HCT116 (cell line): Measurements from ENCODE around the gene EHD4. TPM values are rescaled to one million over a fixed set of nuclear protein-coding genes. Genes with fewer than 3 reads are reported as not detected.

Experiments used
- ATAC-seq: fragments of 200-7000 bp; cut with Tn5 transposase; 2 replicates; pipeline ENCODE4 v1.9.1; 2020; ENCODE audit warnings: mild to moderate bottlenecking, moderate library complexity
- BruUV-seq: library from RNA; stranded (reverse); fragments of 400-500 nt; replicated peaks from 2 replicates; lab custom pipeline; 2021; lab: Mats Ljungman, UMichigan
- CTCF ChIA-PET: fragments of 300-600 bp; sonication (Branson Sonifier 250); formaldehyde crosslinking; loops from one replicate; lab custom pipeline; 2021; ENCODE audit warnings: antibody characterized with exemption; lab: Charles Lee
- POLR2A ChIA-PET: fragments of 300-600, 350-600 bp; sonication (Branson Sonifier 250); formaldehyde crosslinking; loops from one replicate; lab custom pipeline; 2021; ENCODE audit warnings: antibody characterized with exemption; lab: Charles Lee
- RAD21 ChIA-PET, 2 experiments: fragments of 300-600 bp; sonication (Branson Sonifier 250); formaldehyde crosslinking; loops; one replicate each; lab custom pipeline; 2023; ENCODE audit warnings: low total read pairs in 2 of 2; ENCODE audit not compliant: uncharacterized antibody in 2 of 2, unreplicated experiment in 2 of 2, low non-redundant PET in 1 of 2; lab: Charles Lee
- DNase-seq: peaks from one replicate; pipeline ENCODE4 v3.0.0-alpha.2; 2010; ENCODE audit warnings: low read depth, low spot score
- H2AFZ ChIP-seq: fragments of 200-600 bp; shearing (Covaris generic), sonication (generic); 2 replicates; pipeline ENCODE4 v1.6.1; 2017; ENCODE audit warnings: low read depth, mixed run types, mixed read lengths, antibody characterized with exemption, low read length; ENCODE audit not compliant: poor library complexity, severe bottlenecking
- H3K27ac ChIP-seq: 2 replicates; pipeline ENCODE4 v1.5.1; 2012; ENCODE audit warnings: low read depth, low read length
- H3K27me3 ChIP-seq: fragments of 200-600 bp; sonication (generic); 2 replicates; pipeline ENCODE4 v1.6.1; 2016; ENCODE audit warnings: mixed run types, low read length, mixed read lengths; ENCODE audit not compliant: insufficient read depth
- H3K36me3 ChIP-seq, 2 experiments: fragments of 200-500 bp in 1 of 2; fragments of 200-600 bp in 1 of 2; sonication (Bioruptor generic) in 1 of 2; sonication (generic) in 1 of 2; 2 replicates each; pipeline versions ENCODE4 v1.5.1 to v1.6.1; 2014 to 2016; ENCODE audit warnings: low read length in 2 of 2, inconsistent platforms in 1 of 2, mixed read lengths in 1 of 2, mixed run types in 1 of 2; ENCODE audit not compliant: insufficient read depth in 2 of 2, control insufficient read depth in 1 of 2
- H3K4me1 ChIP-seq, 2 experiments: fragments of 200-600 bp in 1 of 2; sonication (generic) in 1 of 2; 2 replicates each; pipeline versions ENCODE4 v1.5.1 to v1.6.1; 2012 to 2017; ENCODE audit warnings: low read length in 2 of 2, inconsistent platforms in 1 of 2, mild to moderate bottlenecking in 1 of 2, mixed read lengths in 1 of 2, mixed run types in 1 of 2, moderate library complexity in 1 of 2; ENCODE audit not compliant: insufficient read depth in 2 of 2, control insufficient read depth in 1 of 2
- H3K4me2 ChIP-seq: fragments of 200-600 bp; sonication (generic); 2 replicates; pipeline ENCODE4 v1.6.1; 2017; ENCODE audit warnings: mixed run types, low read length, mixed read lengths
- H3K4me3 ChIP-seq, 2 experiments: fragments of 200-600 bp in 1 of 2; sonication (generic) in 1 of 2; replicated peaks in 1 of 2; 2 replicates each; pipeline ENCODE4 v1.5.1; 2011 to 2016; ENCODE audit warnings: low read length in 2 of 2, control low read depth in 1 of 2, low read depth in 1 of 2, mild to moderate bottlenecking in 1 of 2, mixed read lengths in 1 of 2, mixed run types in 1 of 2
- H3K79me2 ChIP-seq: fragments of 200-600 bp; sonication (generic); 2 replicates; pipeline ENCODE4 v1.6.1; 2017; ENCODE audit warnings: mild to moderate bottlenecking, mixed run types, low read length, moderate library complexity, mixed read lengths; ENCODE audit not compliant: insufficient read depth
- H3K9ac ChIP-seq: fragments of 200-600 bp; sonication (generic); 2 replicates; pipeline ENCODE4 v1.6.1; 2016; ENCODE audit warnings: low read length, mixed read lengths
- H3K9me2 ChIP-seq: fragments of 200-600 bp; sonication (generic), shearing (Covaris generic); 2 replicates; pipeline ENCODE4 v1.6.1; 2017; ENCODE audit warnings: mixed run types, mild to moderate bottlenecking, moderate library complexity; ENCODE audit not compliant: insufficient read depth
- H3K9me3 ChIP-seq, 2 experiments: fragments of 200-500 bp in 1 of 2; fragments of 200-600 bp in 1 of 2; sonication (Bioruptor generic) in 1 of 2; sonication (generic) in 1 of 2; 2 replicates each; pipeline ENCODE4 v1.6.1; 2014 to 2017; ENCODE audit warnings: low read length in 2 of 2, mixed read lengths in 2 of 2, inconsistent platforms in 1 of 2, low read depth in 1 of 2, mild to moderate bottlenecking in 1 of 2, mixed run types in 1 of 2, moderate library complexity in 1 of 2; ENCODE audit not compliant: control insufficient read depth in 1 of 2, insufficient read depth in 1 of 2
- H4K20me1 ChIP-seq: fragments of 200-600 bp; sonication (generic), shearing (Covaris generic); 2 replicates; pipeline ENCODE4 v1.6.1; 2017; ENCODE audit warnings: mixed run types, mild to moderate bottlenecking, moderate library complexity; ENCODE audit not compliant: insufficient read depth
- EZH2 ChIP-seq: fragments of 200-600 bp; sonication (generic); IDR thresholded peaks from 2 replicates; pipeline ENCODE4 v1.6.1; 2017; ENCODE audit warnings: antibody characterized with exemption, mixed run types
- POLR2AphosphoS5 ChIP-seq: IDR thresholded peaks from 2 replicates; pipeline ENCODE4 v1.6.1; 2011; ENCODE audit warnings: mild to moderate bottlenecking, low read depth, low read length, moderate library complexity
- SIN3A ChIP-seq: IDR thresholded peaks from 2 replicates; pipeline ENCODE4 v1.6.1; 2012; ENCODE audit warnings: low read depth
- TCF7L2 ChIP-seq: IDR thresholded peaks from 2 replicates; pipeline ENCODE4 v1.7.0; 2011; ENCODE audit warnings: borderline replicate concordance, inconsistent platforms; ENCODE audit not compliant: insufficient read depth, insufficient read length; ENCODE audit errors: extremely low read depth
- YY1 ChIP-seq: IDR thresholded peaks from 2 replicates; pipeline ENCODE4 v1.6.1; 2011; ENCODE audit warnings: low read length, low read depth, moderate library complexity, mild to moderate bottlenecking; ENCODE audit not compliant: insufficient replicate concordance; ENCODE audit errors: extremely low read depth
- intact Hi-C: fragments of 100-400 bp; cut with micrococcal nuclease; formaldehyde crosslinking; loops from 2 replicates; pipeline ENCODE4 v1.10.0; 2022
- total RNA-seq: library from RNA; stranded (reverse); gene quantifications from one replicate; pipeline ENCODE4 v1.2.1, GENCODE V29; 2021; ENCODE audit not compliant: unreplicated experiment
- TF ChIP-seq, protein P1 (sequence below): IDR thresholded peaks from 2 replicates; pipeline ENCODE4 v1.6.1; 2012; ENCODE audit warnings: low read depth
- TF ChIP-seq, protein P2 (sequence below): IDR thresholded peaks from 2 replicates; pipeline ENCODE4 v1.6.1; 2011; ENCODE audit warnings: mild to moderate bottlenecking, low read length, moderate library complexity; ENCODE audit not compliant: insufficient replicate concordance; ENCODE audit errors: extremely low read depth
- TF ChIP-seq, protein P3 (sequence below): IDR thresholded peaks from 2 replicates; pipeline ENCODE4 v1.6.1; 2012

EHD4 gene
- total RNA-seq, 1 experiment from 2014 or later = 28.0 TPM

DNA sequence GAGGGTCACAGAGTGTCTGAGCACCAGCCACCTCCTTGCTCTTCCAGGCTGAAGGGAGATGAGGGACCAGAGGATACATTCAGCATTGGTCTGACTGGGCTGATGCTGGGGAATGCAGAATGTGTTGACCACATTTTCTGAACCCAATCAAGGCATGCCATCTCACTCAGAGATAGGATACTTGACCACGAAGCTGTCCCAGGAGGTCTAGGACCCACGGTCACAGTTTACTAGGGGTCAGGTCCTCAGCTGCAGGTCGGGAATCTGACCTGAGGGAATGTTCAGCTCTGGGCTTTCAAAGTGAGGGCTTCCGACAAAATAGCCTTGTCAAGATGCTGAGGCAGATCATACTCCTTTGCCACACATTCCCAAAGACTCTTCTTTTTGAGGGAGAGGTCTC is 28.9 kb upstream of the EHD4 start:
- no TSS peak for BruUV-seq
- CTCF ChIA-PET = no interaction called here
- Histone ChIP-seq H3K9me2 (no peaks in the 10 kb centered on the region), H3K9me3 (no peaks in the 10 kb centered on the region), H3K4me1 (no peaks in the 10 kb centered on the region), H3K4me3 (no peak overlapping the region), H3K79me2 (no peaks in the 10 kb centered on the region), H2AFZ (no peak overlapping the region), H3K36me3 (no peaks in the 10 kb centered on the region), H3K9ac (no peak overlapping the region), H3K27me3 (peaks cover 4% of the 10 kb centered on the region; the same call in 1 of the 2 replicates), H4K20me1 (no peaks in the 10 kb centered on the region), H3K27ac (no peak overlapping the region), H3K4me2 (no peak overlapping the region)
- RAD21 ChIA-PET = no interaction called here
- TF ChIP-seq SIN3A (no peak), EZH2 (no peak), TCF7L2 (no peak), POLR2AphosphoS5 (no peak), YY1 (no peak)
- TF ChIP-seq, protein P1, sequence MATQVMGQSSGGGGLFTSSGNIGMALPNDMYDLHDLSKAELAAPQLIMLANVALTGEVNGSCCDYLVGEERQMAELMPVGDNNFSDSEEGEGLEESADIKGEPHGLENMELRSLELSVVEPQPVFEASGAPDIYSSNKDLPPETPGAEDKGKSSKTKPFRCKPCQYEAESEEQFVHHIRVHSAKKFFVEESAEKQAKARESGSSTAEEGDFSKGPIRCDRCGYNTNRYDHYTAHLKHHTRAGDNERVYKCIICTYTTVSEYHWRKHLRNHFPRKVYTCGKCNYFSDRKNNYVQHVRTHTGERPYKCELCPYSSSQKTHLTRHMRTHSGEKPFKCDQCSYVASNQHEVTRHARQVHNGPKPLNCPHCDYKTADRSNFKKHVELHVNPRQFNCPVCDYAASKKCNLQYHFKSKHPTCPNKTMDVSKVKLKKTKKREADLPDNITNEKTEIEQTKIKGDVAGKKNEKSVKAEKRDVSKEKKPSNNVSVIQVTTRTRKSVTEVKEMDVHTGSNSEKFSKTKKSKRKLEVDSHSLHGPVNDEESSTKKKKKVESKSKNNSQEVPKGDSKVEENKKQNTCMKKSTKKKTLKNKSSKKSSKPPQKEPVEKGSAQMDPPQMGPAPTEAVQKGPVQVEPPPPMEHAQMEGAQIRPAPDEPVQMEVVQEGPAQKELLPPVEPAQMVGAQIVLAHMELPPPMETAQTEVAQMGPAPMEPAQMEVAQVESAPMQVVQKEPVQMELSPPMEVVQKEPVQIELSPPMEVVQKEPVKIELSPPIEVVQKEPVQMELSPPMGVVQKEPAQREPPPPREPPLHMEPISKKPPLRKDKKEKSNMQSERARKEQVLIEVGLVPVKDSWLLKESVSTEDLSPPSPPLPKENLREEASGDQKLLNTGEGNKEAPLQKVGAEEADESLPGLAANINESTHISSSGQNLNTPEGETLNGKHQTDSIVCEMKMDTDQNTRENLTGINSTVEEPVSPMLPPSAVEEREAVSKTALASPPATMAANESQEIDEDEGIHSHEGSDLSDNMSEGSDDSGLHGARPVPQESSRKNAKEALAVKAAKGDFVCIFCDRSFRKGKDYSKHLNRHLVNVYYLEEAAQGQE = no peak
- TF ChIP-seq, protein P2, sequence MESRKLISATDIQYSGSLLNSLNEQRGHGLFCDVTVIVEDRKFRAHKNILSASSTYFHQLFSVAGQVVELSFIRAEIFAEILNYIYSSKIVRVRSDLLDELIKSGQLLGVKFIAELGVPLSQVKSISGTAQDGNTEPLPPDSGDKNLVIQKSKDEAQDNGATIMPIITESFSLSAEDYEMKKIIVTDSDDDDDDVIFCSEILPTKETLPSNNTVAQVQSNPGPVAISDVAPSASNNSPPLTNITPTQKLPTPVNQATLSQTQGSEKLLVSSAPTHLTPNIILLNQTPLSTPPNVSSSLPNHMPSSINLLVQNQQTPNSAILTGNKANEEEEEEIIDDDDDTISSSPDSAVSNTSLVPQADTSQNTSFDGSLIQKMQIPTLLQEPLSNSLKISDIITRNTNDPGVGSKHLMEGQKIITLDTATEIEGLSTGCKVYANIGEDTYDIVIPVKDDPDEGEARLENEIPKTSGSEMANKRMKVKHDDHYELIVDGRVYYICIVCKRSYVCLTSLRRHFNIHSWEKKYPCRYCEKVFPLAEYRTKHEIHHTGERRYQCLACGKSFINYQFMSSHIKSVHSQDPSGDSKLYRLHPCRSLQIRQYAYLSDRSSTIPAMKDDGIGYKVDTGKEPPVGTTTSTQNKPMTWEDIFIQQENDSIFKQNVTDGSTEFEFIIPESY = no peak
- TF ChIP-seq, protein P3, sequence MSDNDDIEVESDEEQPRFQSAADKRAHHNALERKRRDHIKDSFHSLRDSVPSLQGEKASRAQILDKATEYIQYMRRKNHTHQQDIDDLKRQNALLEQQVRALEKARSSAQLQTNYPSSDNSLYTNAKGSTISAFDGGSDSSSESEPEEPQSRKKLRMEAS = no peak
- no peak for ATAC-seq
- no peak for DNase-seq
- POLR2A ChIA-PET = no interaction called here
- intact Hi-C loops = no loop called here
